ENCODE data around the gene XCR1.

DNA sequence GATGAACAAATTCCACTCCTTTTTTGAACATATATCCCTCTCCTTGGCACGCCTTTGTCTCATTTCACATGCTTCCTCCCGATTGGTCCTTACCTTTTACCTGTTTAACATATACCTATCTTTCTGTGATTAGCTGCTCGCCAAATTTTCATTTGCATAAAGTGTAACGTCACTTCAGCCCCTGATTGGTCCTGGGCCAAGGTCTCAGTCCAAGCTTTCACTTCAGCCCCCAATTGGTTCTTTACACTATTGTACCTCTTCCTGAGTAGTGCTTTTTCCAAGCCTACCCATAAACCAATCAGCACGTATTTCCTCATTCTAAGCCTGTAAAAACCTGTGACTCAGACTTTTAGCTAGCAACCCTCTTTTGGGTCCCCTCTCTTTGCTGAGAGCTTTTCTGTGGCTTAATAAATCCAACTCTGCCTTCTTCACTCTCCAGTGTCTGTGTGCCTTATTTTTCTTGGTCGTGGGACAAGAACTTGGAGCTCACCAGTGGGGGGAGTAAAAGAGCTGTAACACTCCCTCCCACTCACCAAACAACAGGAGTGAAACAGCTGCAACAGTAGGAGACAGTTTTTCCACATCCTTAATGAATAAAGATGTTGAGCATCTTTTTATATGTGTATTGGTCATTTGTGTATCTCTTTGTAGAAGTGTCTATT is 584 bp upstream of the XCR1 start:
- TF ChIP-seq BHLHE40 (IDR thresholded peaks at IDR 0.05; ENCODE audit: borderline replicate concordance) (no peak), SUZ12 (IDR thresholded peaks at IDR 0.05) (no peak), FOXA1 (IDR thresholded peaks at IDR 0.05) (no peak), HDGF (IDR thresholded peaks at IDR 0.05; ENCODE audit: borderline replicate concordance) (no peak), NFRKB (IDR thresholded peaks at IDR 0.05) (no peak), FOXM1 (IDR thresholded peaks at IDR 0.05; ENCODE audit: borderline replicate concordance) (no peak), ZNF384 (IDR thresholded peaks at IDR 0.05) (no peak), ELF4 (IDR thresholded peaks at IDR 0.05) (no peak), SP1 (IDR thresholded peaks at IDR 0.05) (no peak)
